Measurements from ENCODE around the gene RGS3.

The RGS3 gene

GRCh38 chr9:113592876-113593575 is 129.5 kb downstream of the RGS3 start:
- Histone ChIP-seq H4K8ac (ENCODE audit: low read length) (no peak overlapping the region), H3K23ac (ENCODE audit: low read length in 2 of 2) (no peak overlapping the region), H2AFZ (ENCODE audit: low read depth, low read length) (no peak overlapping the region), H2BK5ac (ENCODE audit: low read depth, low read length, poor library complexity, severe bottlenecking) (peak overlapping the region; percentile 47), H2BK120ac (ENCODE audit: low read depth, low read length) (peak overlapping the region; percentile 11), H3K27ac (ENCODE audit: low read length, poor library complexity, severe bottlenecking) (peak overlapping the region; percentile 71), H2BK15ac (ENCODE audit: low read depth, poor library complexity, severe bottlenecking) (peak overlapping the region; percentile 38), H3K18ac (ENCODE audit: low read depth in 1 of 2, low read length in 2 of 2) (peak overlapping the region; percentile 19 to 61), H3K9ac (ENCODE audit: low read length) (peak overlapping the region; percentile 93), H2AK5ac (ENCODE audit: low read length, severe bottlenecking) (peak overlapping the region; percentile 83), H2BK12ac (ENCODE audit: low read length in 2 of 2) (no peak overlapping the region), H3K9me3 (ENCODE audit: control insufficient read depth, low read length) (no peaks in the 10 kb centered on the region), H3K27me3 (ENCODE audit: control insufficient read depth in 1 of 2, insufficient read depth in 1 of 2, low read length in 2 of 2) (no peaks in the 10 kb centered on the region), H3K36me3 (ENCODE audit: control insufficient read depth in 1 of 2, insufficient read depth in 2 of 2, low read depth in 1 of 2, low read length in 2 of 2) (peaks cover 30 to 47% of the 10 kb centered on the region in 2 experiments), H3K4ac (ENCODE audit: low read depth in 1 of 2, low read length in 2 of 2) (peak overlapping the region; percentile 80 to 84), H3K4me2 (ENCODE audit: low read length, poor library complexity, severe bottlenecking) (peak overlapping the region; percentile 62), H4K91ac (ENCODE audit: low read length) (no peak overlapping the region), H3K4me1 (ENCODE audit: control insufficient read depth, insufficient read depth, low read depth, low read length) (peaks cover 33% of the 10 kb centered on the region), H3K14ac (ENCODE audit: low read length in 2 of 2) (no peak overlapping the region), H3K4me3 (ENCODE audit: insufficient read depth in 1 of 2, low read depth in 1 of 2, low read length in 2 of 2) (peak overlapping the region in 1 of 2 experiments; percentile 87), H3K79me1 (replicated peaks; ENCODE audit: low read length, poor library complexity, severe bottlenecking) (peaks cover 11% of the 10 kb centered on the region)
- no peak for DNase-seq
- WGBS, result 87% methylated on average over 3 of the region's 6 CpGs

GRCh38 chr9:113593682-113594281 is 130.3 kb downstream of the RGS3 start:
- peak overlapping the region; percentile 84 to 88 for H3K4ac ChIP-seq (ENCODE audit: low read depth in 1 of 2, low read length in 2 of 2)
- H3K18ac ChIP-seq (ENCODE audit: low read depth in 1 of 2, low read length in 2 of 2), result peak overlapping the region; percentile 63 to 92
- peaks cover 33 to 51% of the 10 kb centered on the region in 2 experiments for H3K36me3 ChIP-seq (ENCODE audit: control insufficient read depth in 1 of 2, insufficient read depth in 2 of 2, low read depth in 1 of 2, low read length in 2 of 2)
- H3K23ac ChIP-seq (ENCODE audit: low read length in 2 of 2), result no peak overlapping the region
- DNase-seq, result peak; percentile 100
- H3K4me2 ChIP-seq (ENCODE audit: low read length, poor library complexity, severe bottlenecking), result peak overlapping the region; percentile 62
- H3K4me1 ChIP-seq (ENCODE audit: control insufficient read depth, insufficient read depth, low read depth, low read length), result peaks cover 41% of the 10 kb centered on the region
- H3K79me1 ChIP-seq (replicated peaks; ENCODE audit: low read length, poor library complexity, severe bottlenecking), result peaks cover 8% of the 10 kb centered on the region
- H2BK5ac ChIP-seq (ENCODE audit: low read depth, low read length, poor library complexity, severe bottlenecking), result peak overlapping the region; percentile 47
- H3K27ac ChIP-seq (ENCODE audit: low read length, poor library complexity, severe bottlenecking), result peak overlapping the region; percentile 78
- peak overlapping the region; percentile 18 for H2BK15ac ChIP-seq (ENCODE audit: low read depth, poor library complexity, severe bottlenecking)
- H3K4me3 ChIP-seq (ENCODE audit: insufficient read depth in 1 of 2, low read depth in 1 of 2, low read length in 2 of 2), result peak overlapping the region; percentile 69 to 87
- no peak overlapping the region for H4K91ac ChIP-seq (ENCODE audit: low read length)
- no peaks in the 10 kb centered on the region for H3K9me3 ChIP-seq (ENCODE audit: control insufficient read depth, low read length)
- H3K27me3 ChIP-seq (ENCODE audit: control insufficient read depth in 1 of 2, insufficient read depth in 1 of 2, low read length in 2 of 2), result no peaks in the 10 kb centered on the region
- H2AK5ac ChIP-seq (ENCODE audit: low read length, severe bottlenecking), result peak overlapping the region; percentile 45
- H4K8ac ChIP-seq (ENCODE audit: low read length), result peak overlapping the region; percentile 76
- peak overlapping the region in 1 of 2 experiments; percentile 71 for H2BK12ac ChIP-seq (ENCODE audit: low read length in 2 of 2)
- WGBS, result 1% methylated on average over 15 of the region's 15 CpGs
- H2BK120ac ChIP-seq (ENCODE audit: low read depth, low read length), result peak overlapping the region; percentile 11
- peak overlapping the region; percentile 14 for H2AFZ ChIP-seq (ENCODE audit: low read depth, low read length)
- H3K9ac ChIP-seq (ENCODE audit: low read length), result peak overlapping the region; percentile 93
- peak overlapping the region in 1 of 2 experiments; percentile 94 for H3K14ac ChIP-seq (ENCODE audit: low read length in 2 of 2)

- WGBS, result 36% methylated on average over 19 of the region's 19 CpGs
- H3K14ac ChIP-seq (ENCODE audit: low read length in 2 of 2), result peak overlapping the region in 1 of 2 experiments; percentile 94
Measured at GRCh38 chr9:113594484-113595299, 131.2 kb downstream of the RGS3 start.

More at GRCh38 chr9:113594484-113595299, 131.2 kb downstream of the RGS3 start:
- peaks cover 43% of the 10 kb centered on the region for H3K4me1 ChIP-seq (ENCODE audit: control insufficient read depth, insufficient read depth, low read depth, low read length)
- H3K4me3 ChIP-seq (ENCODE audit: insufficient read depth in 1 of 2, low read depth in 1 of 2, low read length in 2 of 2), result peak overlapping the region; percentile 69 to 87
- peaks cover 33 to 48% of the 10 kb centered on the region in 2 experiments for H3K36me3 ChIP-seq (ENCODE audit: control insufficient read depth in 1 of 2, insufficient read depth in 2 of 2, low read depth in 1 of 2, low read length in 2 of 2)
- peak overlapping the region in 1 of 2 experiments; percentile 61 for H2BK12ac ChIP-seq (ENCODE audit: low read length in 2 of 2)
- H2AK5ac ChIP-seq (ENCODE audit: low read length, severe bottlenecking), result peak overlapping the region; percentile 38
- H2BK15ac ChIP-seq (ENCODE audit: low read depth, poor library complexity, severe bottlenecking), result peak overlapping the region; percentile 29
- H2BK120ac ChIP-seq (ENCODE audit: low read depth, low read length), result no peak overlapping the region
- H4K91ac ChIP-seq (ENCODE audit: low read length), result peak overlapping the region; percentile 70
- H2AFZ ChIP-seq (ENCODE audit: low read depth, low read length), result peak overlapping the region; percentile 14
- H3K4ac ChIP-seq (ENCODE audit: low read depth in 1 of 2, low read length in 2 of 2), result peak overlapping the region in 1 of 2 experiments; percentile 88
- peak overlapping the region; percentile 61 for H3K4me2 ChIP-seq (ENCODE audit: low read length, poor library complexity, severe bottlenecking)
- peaks cover 4% of the 10 kb centered on the region for H3K79me1 ChIP-seq (replicated peaks; ENCODE audit: low read length, poor library complexity, severe bottlenecking)
- H3K18ac ChIP-seq (ENCODE audit: low read depth in 1 of 2, low read length in 2 of 2), result peak overlapping the region; percentile 78 to 92
- peak overlapping the region in 1 of 2 experiments; percentile 65 for H3K23ac ChIP-seq (ENCODE audit: low read length in 2 of 2)
- peak overlapping the region; percentile 10 for H4K8ac ChIP-seq (ENCODE audit: low read length)
- H3K9me3 ChIP-seq (ENCODE audit: control insufficient read depth, low read length), result no peaks in the 10 kb centered on the region
- peak overlapping the region; percentile 78 for H3K27ac ChIP-seq (ENCODE audit: low read length, poor library complexity, severe bottlenecking)
- peak overlapping the region; percentile 48 for H2BK5ac ChIP-seq (ENCODE audit: low read depth, low read length, poor library complexity, severe bottlenecking)
- DNase-seq, result peak; percentile 26
- H3K9ac ChIP-seq (ENCODE audit: low read length), result peak overlapping the region; percentile 93
- no peaks in the 10 kb centered on the region for H3K27me3 ChIP-seq (ENCODE audit: control insufficient read depth in 1 of 2, insufficient read depth in 1 of 2, low read length in 2 of 2)

All from mesenchymal stem cell (in vitro differentiated cells and primary cell).